IMR-90 (cell line): ENCODE results near the gene SNX1.

ENCODE experiments used
- CTCF ChIP-seq: conservative IDR thresholded peaks from 2 replicates; pipeline ENCODE4 v1.5.1; 2012; ENCODE audit warnings: mild to moderate bottlenecking, low read depth, low read length, improper control_type of control experiment
- ELK1 ChIP-seq: fragments of 150-350 bp; IDR thresholded peaks from 2 replicates; pipeline ENCODE4 v1.6.1; 2016; ENCODE audit warnings: low read depth, mild to moderate bottlenecking, low read length, moderate library complexity, borderline replicate concordance
- POLR2A ChIP-seq: IDR thresholded peaks from 2 replicates; pipeline ENCODE4 v1.6.1; 2012; ENCODE audit warnings: mild to moderate bottlenecking, low read depth, low read length
- RAD21 ChIP-seq: IDR thresholded peaks from 2 replicates; pipeline ENCODE4 v1.6.1; 2012; ENCODE audit warnings: low read length, improper control_type of control experiment
- RCOR1 ChIP-seq: IDR thresholded peaks from 2 replicates; pipeline ENCODE4 v1.6.1; 2012; ENCODE audit warnings: mild to moderate bottlenecking, low read length, improper control_type of control experiment; ENCODE audit not compliant: insufficient replicate concordance
- USF2 ChIP-seq: fragments of 150-350 bp; IDR thresholded peaks from 2 replicates; pipeline ENCODE4 v1.6.1; 2017; ENCODE audit warnings: mild to moderate bottlenecking, antibody characterized with exemption, low read length, low read depth

DNA sequence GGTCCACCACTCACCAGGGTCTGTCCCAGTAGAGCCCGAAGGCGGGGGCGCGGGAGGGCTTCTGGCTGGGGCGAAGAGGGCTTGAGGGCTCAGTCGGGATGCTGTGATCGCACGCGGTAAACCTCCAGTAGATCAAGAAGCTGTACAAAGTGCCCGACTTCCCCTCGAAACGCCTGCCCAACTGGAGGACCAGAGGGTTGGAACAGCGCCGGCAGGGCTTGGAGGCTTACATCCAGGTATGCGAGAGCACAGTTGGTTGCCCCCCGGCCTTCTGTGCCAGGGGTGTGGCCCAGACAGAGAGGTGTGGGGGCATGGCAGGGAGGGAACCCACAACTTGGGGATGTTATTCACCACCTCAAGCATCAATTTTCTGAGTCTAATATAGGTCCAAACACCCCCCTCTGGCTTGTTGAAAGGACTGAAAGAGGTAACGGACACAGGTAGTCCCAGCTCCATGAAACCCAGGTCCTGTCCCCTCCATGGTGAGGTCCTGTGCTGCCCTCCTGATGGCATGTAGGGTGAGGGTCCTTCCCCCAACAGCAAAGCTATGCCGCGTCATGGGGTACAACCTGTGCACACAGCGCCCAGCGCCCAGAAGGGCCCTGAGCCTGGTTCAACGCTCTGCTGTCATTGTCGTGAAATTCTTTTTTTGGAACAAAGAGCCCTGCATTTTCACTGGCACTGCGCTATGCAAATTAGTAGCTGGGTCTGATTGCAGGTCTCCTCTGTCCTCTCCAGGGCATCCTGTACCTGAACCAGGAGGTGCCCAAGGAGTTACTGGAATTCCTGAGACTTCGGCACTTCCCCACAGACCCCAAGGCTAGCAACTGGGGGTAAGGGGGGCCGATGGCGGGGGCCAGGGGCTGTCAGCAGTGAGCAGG is 57.0 kb downstream of the SNX1 start:
- no peak for TF ChIP-seq CTCF
- no peak for TF ChIP-seq ELK1
- TF ChIP-seq RAD21: no peak
- TF ChIP-seq POLR2A: no peak; the same call in 1 of the 2 replicates
- no peak for TF ChIP-seq USF2
- TF ChIP-seq RCOR1: no peak
